ENCODE results near the gene TGFBR2.

GRCh38 chr3:30680789-30681648 is 74.6 kb downstream of the TGFBR2 start:
- TF ChIP-seq CTCF (IDR thresholded peaks at IDR 0.05 in 8 of 11, conservative IDR thresholded peaks at IDR 0.05 in 3 of 11), result no peak
- TF ChIP-seq POLR2AphosphoS5 (IDR thresholded peaks at IDR 0.05), result no peak
